ENCODE measurements around the gene SRP54.
"Not testable (repeated sequence)": the region's sequence is repeated elsewhere in the genome, so short reads cannot be mapped to it uniquely, and the experiment has no call there.

SRP54 gene

GRCh38 chr14:35050652-35051051 lies 67.9 kb downstream of the SRP54 start:
- DNase-seq, result no peak

- DNase-seq, result no peak
These were observed 69.0 kb downstream of the SRP54 start for GRCh38 chr14:35051796-35052195.

GRCh38 chr14:35052637-35053036 lies 69.8 kb downstream of the SRP54 start:
- no peak for DNase-seq

- not testable (repeated sequence) for DNase-seq
These were observed 78.5 kb downstream of the SRP54 start for GRCh38 chr14:35061113-35061791.

GRCh38 chr14:35065731-35066130 lies 82.9 kb downstream of the SRP54 start:
- not testable (repeated sequence) for DNase-seq

GRCh38 chr14:35068238-35069012 lies 85.6 kb downstream of the SRP54 start:
- DNase-seq, result no peak

GRCh38 chr14:35072226-35072625 lies 89.4 kb downstream of the SRP54 start:
- no peak for DNase-seq

- no peak for DNase-seq
These were observed 90.7 kb downstream of the SRP54 start for GRCh38 chr14:35073486-35073885.

GRCh38 chr14:35078082-35078481 lies 95.3 kb downstream of the SRP54 start:
- no peak for DNase-seq

Data from NCI-H1436 treated with DMSO at 0.1 percent for 48 hours (cell line).